ENCODE data around the gene MTCL1.
"Not testable (repeated sequence)": the region's sequence is repeated elsewhere in the genome, so short reads cannot be mapped to it uniquely, and the experiment has no call there.

The MTCL1 gene

DNA sequence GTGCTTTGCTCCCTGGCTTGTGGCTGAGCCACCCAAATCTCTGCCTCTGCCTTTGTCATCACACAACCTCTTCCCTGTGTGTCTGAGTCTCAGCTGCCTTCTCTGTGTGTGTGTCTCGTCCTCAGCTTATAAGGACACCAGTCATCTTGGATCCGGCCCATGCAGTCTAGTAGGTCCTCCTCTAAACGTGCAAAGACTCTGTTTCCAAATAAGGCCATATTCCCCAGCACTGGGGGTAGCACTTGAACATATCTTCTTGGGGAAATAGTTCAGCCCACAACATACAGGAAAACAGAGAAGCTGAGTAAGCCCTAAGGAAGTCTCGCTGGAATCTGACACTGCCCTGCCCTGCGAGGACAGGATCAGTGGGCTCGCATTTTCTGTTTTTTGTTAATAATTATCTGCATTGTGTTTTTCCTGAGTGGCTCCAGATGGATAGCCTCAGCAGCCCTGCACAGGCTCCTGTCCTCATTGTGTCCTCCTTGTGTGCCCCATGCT lies 42.1 kb downstream of the MTCL1 start:
- Histone ChIP-seq H3K4me1 (ENCODE audit: insufficient read depth, low read length) (no peaks in the 10 kb centered on the region), H3K9ac (ENCODE audit: low read depth, low read length) (no peak overlapping the region), H3K36me3 (ENCODE audit: insufficient read depth, low read length) (peaks cover 30% of the 10 kb centered on the region), H3K27ac (ENCODE audit: low read depth, low read length) (no peak overlapping the region), H3K9me3 (ENCODE audit: insufficient read depth, low read depth, low read length) (no peaks in the 10 kb centered on the region), H3K27me3 (ENCODE audit: insufficient read depth, low read length) (no peaks in the 10 kb centered on the region), H3K4me3 (ENCODE audit: low read length) (no peak overlapping the region)
- WGBS, result 89% methylated on average over 6 of the region's 6 CpGs

DNA sequence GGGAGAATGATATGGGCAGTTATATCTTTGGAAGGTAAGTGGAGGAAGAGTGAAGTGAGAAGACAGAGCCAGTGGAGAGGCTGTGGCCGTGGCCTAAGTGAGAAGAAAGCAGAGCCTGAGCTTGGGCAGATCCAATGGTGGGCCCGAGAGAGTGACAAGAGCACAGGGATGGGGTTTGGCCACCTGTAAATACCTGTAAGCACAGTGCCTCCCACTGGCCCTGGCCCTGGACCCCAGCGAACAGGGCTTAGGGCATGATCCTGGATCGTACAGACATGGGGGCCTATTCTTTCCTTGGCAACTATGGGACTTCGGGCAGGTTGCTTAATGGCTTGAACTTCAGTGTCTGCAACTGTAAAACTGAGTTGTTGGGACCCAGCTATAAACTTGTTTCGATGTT lies 44.1 kb downstream of the MTCL1 start:
- Histone ChIP-seq H3K27me3 (ENCODE audit: insufficient read depth, low read length) (no peaks in the 10 kb centered on the region), H3K27ac (ENCODE audit: low read depth, low read length) (no peak overlapping the region), H3K36me3 (ENCODE audit: insufficient read depth, low read length) (peaks cover 28% of the 10 kb centered on the region), H3K9me3 (ENCODE audit: insufficient read depth, low read depth, low read length) (no peaks in the 10 kb centered on the region), H3K9ac (ENCODE audit: low read depth, low read length) (no peak overlapping the region), H3K4me1 (ENCODE audit: insufficient read depth, low read length) (no peaks in the 10 kb centered on the region), H3K4me3 (ENCODE audit: low read length) (no peak overlapping the region)
- 96% methylated on average over 6 of the region's 6 CpGs for WGBS

DNA sequence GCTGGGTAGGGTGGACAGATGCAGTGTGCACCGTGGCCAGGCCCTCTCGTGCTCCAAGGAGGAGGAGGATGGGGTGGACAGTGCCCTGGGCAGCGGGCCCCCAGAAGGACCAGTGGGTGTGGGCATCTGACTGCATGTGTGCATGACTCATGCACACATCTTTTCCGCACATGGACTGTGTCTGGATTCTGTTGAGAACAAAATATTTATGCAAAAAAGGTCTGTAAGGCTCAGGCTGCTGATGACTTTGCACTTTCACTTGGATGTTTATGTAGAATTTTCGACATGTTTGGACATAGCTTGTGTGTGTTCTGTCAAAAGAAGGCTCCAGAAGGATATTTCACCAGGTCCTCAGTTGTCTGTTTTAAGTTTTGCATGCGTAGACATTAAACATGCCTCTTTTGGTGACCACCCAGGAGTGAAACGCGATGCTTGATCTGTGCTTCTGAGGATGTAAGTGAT lies 45.6 kb downstream of the MTCL1 start:
- Histone ChIP-seq H3K36me3 (ENCODE audit: insufficient read depth, low read length) (peaks cover 24% of the 10 kb centered on the region), H3K27me3 (ENCODE audit: insufficient read depth, low read length) (no peaks in the 10 kb centered on the region), H3K4me1 (ENCODE audit: insufficient read depth, low read length) (no peaks in the 10 kb centered on the region), H3K9ac (ENCODE audit: low read depth, low read length) (no peak overlapping the region), H3K9me3 (ENCODE audit: insufficient read depth, low read depth, low read length) (no peaks in the 10 kb centered on the region), H3K27ac (ENCODE audit: low read depth, low read length) (no peak overlapping the region), H3K4me3 (ENCODE audit: low read length) (no peak overlapping the region)
- 93% methylated on average over 8 of the region's 8 CpGs for WGBS

DNA sequence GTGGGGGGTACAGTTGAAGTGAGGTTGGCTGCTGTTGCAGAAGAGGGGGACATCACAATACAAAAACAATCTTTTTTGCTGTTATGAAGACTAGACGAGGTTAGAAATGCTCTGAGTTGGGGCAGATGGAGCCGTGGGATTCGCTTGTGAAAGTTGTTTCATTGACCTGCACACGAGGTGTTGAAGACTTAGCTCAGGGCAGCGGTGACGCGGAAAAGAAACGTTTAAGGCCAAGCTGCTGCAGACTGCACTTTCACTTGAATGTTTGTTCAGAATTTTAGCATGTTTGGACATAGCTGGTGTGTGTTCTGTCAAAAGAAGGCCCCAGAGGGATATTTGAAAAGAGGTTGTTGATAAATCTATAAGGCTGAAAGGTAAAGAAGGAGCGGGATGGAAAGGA lies 46.3 kb downstream of the MTCL1 start:
- no peaks in the 10 kb centered on the region for H3K27me3 ChIP-seq (ENCODE audit: insufficient read depth, low read length)
- H3K4me1 ChIP-seq (ENCODE audit: insufficient read depth, low read length), result no peaks in the 10 kb centered on the region
- peaks cover 24% of the 10 kb centered on the region for H3K36me3 ChIP-seq (ENCODE audit: insufficient read depth, low read length)
- H3K9ac ChIP-seq (ENCODE audit: low read depth, low read length), result no peak overlapping the region
- no peak overlapping the region for H3K27ac ChIP-seq (ENCODE audit: low read depth, low read length)
- H3K9me3 ChIP-seq (ENCODE audit: insufficient read depth, low read depth, low read length), result no peaks in the 10 kb centered on the region
- no peak overlapping the region for H3K4me3 ChIP-seq (ENCODE audit: low read length)
- 93% methylated on average over 9 of the region's 9 CpGs for whole genome bisulfite sequencing

DNA sequence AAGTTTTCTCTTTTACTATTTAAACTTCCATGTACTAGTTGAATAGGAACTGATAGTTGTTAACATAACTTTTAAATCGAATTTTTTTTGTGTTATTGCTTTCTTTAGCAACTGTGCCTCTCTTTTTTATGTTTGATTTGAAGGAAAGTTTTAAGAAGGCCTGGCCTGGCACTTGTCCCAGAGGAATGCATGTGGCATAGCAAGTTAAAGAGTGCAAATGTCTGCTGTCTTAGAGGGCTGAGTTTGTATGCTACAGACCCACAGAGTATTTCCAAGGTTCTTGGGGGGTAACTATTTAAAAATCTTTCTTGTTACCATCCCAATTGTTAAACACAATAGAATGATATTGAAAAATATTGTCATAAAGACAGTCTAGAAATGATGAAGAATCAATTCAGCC lies 47.0 kb downstream of the MTCL1 start:
- Histone ChIP-seq H3K4me3 (ENCODE audit: low read length) (no peak overlapping the region), H3K9ac (ENCODE audit: low read depth, low read length) (no peak overlapping the region), H3K36me3 (ENCODE audit: insufficient read depth, low read length) (peaks cover 24% of the 10 kb centered on the region), H3K9me3 (ENCODE audit: insufficient read depth, low read depth, low read length) (no peaks in the 10 kb centered on the region), H3K4me1 (ENCODE audit: insufficient read depth, low read length) (no peaks in the 10 kb centered on the region), H3K27me3 (ENCODE audit: insufficient read depth, low read length) (no peaks in the 10 kb centered on the region), H3K27ac (ENCODE audit: low read depth, low read length) (no peak overlapping the region)
- 94% methylated on average over 1 of the region's 1 CpG for WGBS

DNA sequence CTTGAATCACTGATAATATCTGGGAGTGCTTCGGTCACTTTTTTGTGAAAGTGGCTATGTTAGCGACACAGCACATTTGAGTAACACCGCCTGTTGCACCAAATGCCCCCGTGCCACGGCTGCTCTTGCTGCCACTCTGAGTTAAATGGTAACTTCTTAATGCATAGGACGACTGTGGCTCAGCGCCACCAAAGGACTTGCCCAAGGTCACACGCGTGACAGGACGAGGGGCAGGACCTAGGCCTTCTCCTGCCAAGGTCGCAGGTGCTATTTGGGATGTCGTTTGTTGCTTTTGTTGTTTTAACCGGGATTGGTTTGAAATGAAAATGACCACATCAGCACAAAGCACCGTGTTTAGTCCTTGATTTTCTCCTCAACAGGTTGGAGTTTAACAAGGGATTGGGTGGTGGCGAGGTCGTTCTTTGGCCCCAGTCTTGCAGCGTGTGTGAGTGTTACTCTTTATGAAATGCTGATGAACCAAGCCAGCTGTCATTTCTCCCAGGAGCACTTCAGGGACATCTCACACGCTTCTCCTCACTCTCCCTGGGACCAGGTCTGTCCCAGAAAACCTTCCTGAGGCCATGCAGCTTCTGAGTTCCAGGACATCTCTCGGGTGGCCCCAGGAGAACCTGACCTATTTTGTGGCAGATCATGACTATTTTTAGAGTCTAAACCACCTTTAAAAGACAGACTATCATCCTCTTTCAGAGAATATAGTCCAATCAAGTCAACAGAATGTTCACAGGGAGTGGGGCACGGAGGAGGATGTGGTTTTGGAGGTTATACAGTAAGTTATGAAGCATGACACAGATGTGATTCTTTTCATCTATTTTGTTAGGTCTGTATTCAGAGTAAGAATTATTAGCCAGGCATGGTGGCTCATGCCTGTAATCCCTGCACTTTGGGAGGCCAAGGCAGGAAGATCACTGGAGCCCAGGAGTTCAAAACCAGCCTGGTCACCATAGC lies 49.9 kb downstream of the MTCL1 start:
- Histone ChIP-seq H3K27me3 (ENCODE audit: insufficient read depth, low read length) (no peaks in the 10 kb centered on the region), H3K9ac (ENCODE audit: low read depth, low read length) (no peak overlapping the region), H3K27ac (ENCODE audit: low read depth, low read length) (no peak overlapping the region), H3K36me3 (ENCODE audit: insufficient read depth, low read length) (peaks cover 14% of the 10 kb centered on the region), H3K9me3 (ENCODE audit: insufficient read depth, low read depth, low read length) (no peaks in the 10 kb centered on the region; the same call in 1 of the 2 replicates), H3K4me1 (ENCODE audit: insufficient read depth, low read length) (no peaks in the 10 kb centered on the region), H3K4me3 (ENCODE audit: low read length) (no peak overlapping the region)
- WGBS, result 95% methylated on average over 20 of the region's 20 CpGs

DNA sequence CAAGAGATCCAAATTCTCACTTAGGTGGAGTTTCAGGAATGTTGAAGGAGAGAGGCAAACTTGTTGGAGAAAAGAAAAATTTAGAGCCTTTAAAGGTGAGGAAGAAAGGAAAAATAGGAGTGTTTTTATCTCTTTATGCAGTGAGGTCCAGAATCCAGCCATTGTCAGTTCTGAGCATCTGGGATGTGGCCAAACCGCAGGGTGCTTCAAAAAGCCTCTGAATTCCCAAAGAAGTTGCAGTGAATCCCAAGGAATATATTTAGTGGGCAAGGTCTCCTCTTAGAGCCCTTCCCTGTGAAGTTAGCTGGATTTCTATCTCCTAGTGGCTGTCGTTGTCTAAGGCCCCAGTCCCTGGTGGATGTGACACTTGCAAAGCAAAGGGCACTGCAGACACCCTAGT lies 51.2 kb downstream of the MTCL1 start:
- Histone ChIP-seq H3K27ac (ENCODE audit: low read depth, low read length) (no peak overlapping the region), H3K9me3 (ENCODE audit: insufficient read depth, low read depth, low read length) (peaks cover 6% of the 10 kb centered on the region; the same call in 1 of the 2 replicates)
- WGBS, result 84% methylated on average over 2 of the region's 2 CpGs

DNA sequence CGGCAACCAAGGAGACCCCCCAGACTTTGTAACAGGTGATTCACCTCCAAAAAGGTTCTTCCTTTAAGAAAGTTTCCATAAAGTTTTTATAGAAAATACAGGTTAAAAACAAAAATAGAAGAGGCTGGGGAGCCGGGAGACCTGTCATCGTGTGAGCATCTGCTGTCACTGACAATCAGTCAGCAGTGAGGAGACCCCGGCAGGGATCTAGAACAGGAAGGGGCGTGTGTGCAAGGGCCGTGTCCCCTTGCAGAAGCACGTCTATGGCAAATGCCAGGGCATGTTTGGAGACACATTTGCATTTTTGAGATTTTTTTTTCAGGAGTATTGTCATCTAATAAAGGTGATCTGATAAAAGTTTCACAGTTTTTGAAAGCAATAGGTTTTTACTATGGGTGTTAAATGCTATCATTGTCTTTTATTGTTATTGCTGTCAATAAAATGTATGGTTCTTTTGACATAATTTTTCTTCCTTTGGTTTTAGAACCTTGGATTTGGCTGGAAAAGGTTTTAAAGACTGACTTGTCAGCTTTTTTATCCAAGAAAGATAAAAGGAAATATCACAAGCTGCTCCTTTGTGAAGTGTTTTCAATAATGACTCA lies 52.1 kb downstream of the MTCL1 start:
- H3K27ac ChIP-seq (ENCODE audit: low read depth, low read length), result no peak overlapping the region
- no peak overlapping the region for H3K9ac ChIP-seq (ENCODE audit: low read depth, low read length)
- no peaks in the 10 kb centered on the region for H3K27me3 ChIP-seq (ENCODE audit: insufficient read depth, low read length)
- H3K4me1 ChIP-seq (ENCODE audit: insufficient read depth, low read length), result no peaks in the 10 kb centered on the region
- H3K9me3 ChIP-seq (ENCODE audit: insufficient read depth, low read depth, low read length), result peaks cover 6% of the 10 kb centered on the region; the same call in 1 of the 2 replicates
- H3K36me3 ChIP-seq (ENCODE audit: insufficient read depth, low read length), result peaks cover 29% of the 10 kb centered on the region
- WGBS, result 89% methylated on average over 7 of the region's 7 CpGs
- H3K4me3 ChIP-seq (ENCODE audit: low read length), result no peak overlapping the region

More for the DNA sequence above, 51.2 kb downstream of the MTCL1 start:
- Histone ChIP-seq H3K4me1 (ENCODE audit: insufficient read depth, low read length) (no peaks in the 10 kb centered on the region), H3K27me3 (ENCODE audit: insufficient read depth, low read length) (no peaks in the 10 kb centered on the region), H3K36me3 (ENCODE audit: insufficient read depth, low read length) (peaks cover 21% of the 10 kb centered on the region), H3K4me3 (ENCODE audit: low read length) (no peak overlapping the region), H3K9ac (ENCODE audit: low read depth, low read length) (no peak overlapping the region)

DNA sequence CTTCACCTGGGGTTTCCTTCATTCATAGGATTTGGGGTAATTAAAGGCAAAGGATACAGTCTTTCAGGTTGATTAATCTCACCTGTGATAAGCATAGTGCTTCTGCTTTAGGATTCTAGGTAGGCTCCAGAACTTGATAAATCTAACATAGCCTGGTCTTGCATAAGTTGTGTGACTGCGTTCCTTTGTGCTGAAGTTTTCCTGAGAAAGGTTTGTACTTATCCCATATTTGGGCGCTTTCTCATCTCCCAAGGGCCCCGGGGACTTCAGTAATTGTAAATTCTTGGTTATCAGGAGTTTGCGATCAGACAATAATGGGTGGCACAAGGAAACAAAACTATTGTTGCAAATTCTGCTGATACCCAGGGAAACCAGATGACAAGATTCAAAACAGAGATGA lies 53.1 kb downstream of the MTCL1 start:
- H3K27ac ChIP-seq (ENCODE audit: low read depth, low read length), result no peak overlapping the region
- 97% methylated on average over 4 of the region's 4 CpGs for WGBS
- H3K9me3 ChIP-seq (ENCODE audit: insufficient read depth, low read depth, low read length), result peaks cover 6% of the 10 kb centered on the region; the same call in 1 of the 2 replicates
- no peak overlapping the region for H3K4me3 ChIP-seq (ENCODE audit: low read length)
- peaks cover 28% of the 10 kb centered on the region for H3K36me3 ChIP-seq (ENCODE audit: insufficient read depth, low read length)
- H3K9ac ChIP-seq (ENCODE audit: low read depth, low read length), result no peak overlapping the region
- H3K4me1 ChIP-seq (ENCODE audit: insufficient read depth, low read length), result no peaks in the 10 kb centered on the region
- H3K27me3 ChIP-seq (ENCODE audit: insufficient read depth, low read length), result no peaks in the 10 kb centered on the region

DNA sequence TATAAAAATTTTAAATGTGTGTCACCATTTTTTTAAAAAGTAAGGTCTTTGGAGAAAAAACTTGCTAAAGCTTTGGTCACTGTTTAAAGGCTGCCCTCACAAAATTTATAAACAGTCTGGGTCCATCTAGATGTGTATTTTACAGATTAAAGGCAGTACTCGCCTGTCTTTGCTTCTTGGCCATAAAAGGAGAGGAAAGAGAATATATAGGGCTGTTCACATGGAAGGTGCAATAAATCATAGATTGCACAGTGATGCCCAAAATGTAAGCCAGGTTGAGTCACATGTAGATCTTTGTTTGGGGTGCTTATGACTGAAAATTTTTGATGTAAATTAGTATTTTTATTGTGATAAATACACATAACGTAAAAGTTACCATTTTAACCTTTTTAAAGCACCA lies 55.6 kb downstream of the MTCL1 start:
- Histone ChIP-seq H3K27me3 (ENCODE audit: insufficient read depth, low read length) (no peaks in the 10 kb centered on the region), H3K4me1 (ENCODE audit: insufficient read depth, low read length) (peaks cover 3% of the 10 kb centered on the region; the same call in 1 of the 2 replicates), H3K9ac (ENCODE audit: low read depth, low read length) (no peak overlapping the region), H3K4me3 (ENCODE audit: low read length) (no peak overlapping the region), H3K36me3 (ENCODE audit: insufficient read depth, low read length) (peaks cover 31% of the 10 kb centered on the region), H3K9me3 (ENCODE audit: insufficient read depth, low read depth, low read length) (peaks cover 6% of the 10 kb centered on the region; the same call in 1 of the 2 replicates), H3K27ac (ENCODE audit: low read depth, low read length) (no peak overlapping the region)
- 94% methylated on average over 2 of the region's 2 CpGs for WGBS

DNA sequence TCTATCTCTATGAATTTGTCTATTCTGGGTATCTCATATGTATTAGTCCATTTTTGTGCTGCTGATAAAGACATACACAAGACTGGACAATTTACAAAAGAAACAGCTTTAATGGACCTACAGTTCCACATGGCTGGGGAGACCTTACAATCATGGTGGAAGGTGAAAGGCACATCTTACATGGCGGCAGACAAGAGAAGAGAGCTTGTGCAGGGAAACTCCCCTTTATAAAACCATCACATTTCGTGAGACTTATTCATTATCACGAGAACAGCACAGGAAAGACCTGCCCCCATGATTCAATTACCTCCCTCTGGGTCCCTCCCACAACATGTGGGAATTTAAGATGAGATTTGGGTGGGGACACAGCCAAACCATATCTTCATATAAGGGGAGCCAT lies 56.2 kb downstream of the MTCL1 start:
- H3K27ac ChIP-seq (ENCODE audit: low read depth, low read length); H3K4me3 ChIP-seq (ENCODE audit: low read length); H3K27me3 ChIP-seq (ENCODE audit: insufficient read depth, low read length); H3K9me3 ChIP-seq (ENCODE audit: insufficient read depth, low read depth, low read length); H3K4me1 ChIP-seq (ENCODE audit: insufficient read depth, low read length); H3K9ac ChIP-seq (ENCODE audit: low read depth, low read length): not testable (repeated sequence)
- WGBS, result 98% methylated on average over 3 of the region's 3 CpGs
- peaks cover 31% of the 10 kb centered on the region for H3K36me3 ChIP-seq (ENCODE audit: insufficient read depth, low read length)
